GM19468 (cell line): ENCODE data around the gene AQP2.

Experiments used
- ATAC-seq: cut with Tn5 transposase; IDR thresholded peaks from one replicate; pipeline ENCODE4 v1.9.1; 2021; ENCODE audit warnings: mild to moderate bottlenecking, moderate library complexity, moderate number of reproducible peaks; ENCODE audit not compliant: unreplicated experiment; ENCODE audit errors: extremely low read depth

The AQP2 gene

GRCh38 chr12:49920241-49920914 lies 30.2 kb upstream of the AQP2 start:
- no peak for ATAC-seq

GRCh38 chr12:49920915-49921286 lies 29.6 kb upstream of the AQP2 start:
- ATAC-seq = no peak

- ATAC-seq = no peak
These were observed 29.2 kb upstream of the AQP2 start for GRCh38 chr12:49921299-49921698.

- no peak for ATAC-seq
These were observed 28.6 kb upstream of the AQP2 start for GRCh38 chr12:49921936-49922335.

GRCh38 chr12:49922349-49923034 lies 28.0 kb upstream of the AQP2 start:
- no peak for ATAC-seq

GRCh38 chr12:49923035-49923644 lies 27.4 kb upstream of the AQP2 start:
- no peak for ATAC-seq

- ATAC-seq = no peak
These were observed 26.5 kb upstream of the AQP2 start for GRCh38 chr12:49923880-49924556.

- ATAC-seq = no peak
These were observed 25.8 kb upstream of the AQP2 start for GRCh38 chr12:49924628-49925246.

- no peak for ATAC-seq
These were observed 24.9 kb upstream of the AQP2 start for GRCh38 chr12:49925433-49926204.

- ATAC-seq = no peak
These were observed 22.1 kb upstream of the AQP2 start for GRCh38 chr12:49928471-49928870.

- ATAC-seq = no peak
These were observed 21.0 kb upstream of the AQP2 start for GRCh38 chr12:49929581-49929980.

GRCh38 chr12:49930515-49931288 lies 19.8 kb upstream of the AQP2 start:
- no peak for ATAC-seq

- ATAC-seq = no peak
These were observed 18.5 kb upstream of the AQP2 start for GRCh38 chr12:49932023-49932422.

- no peak for ATAC-seq
These were observed 17.9 kb upstream of the AQP2 start for GRCh38 chr12:49932533-49933130.

GRCh38 chr12:49933796-49934195 lies 16.7 kb upstream of the AQP2 start:
- no peak for ATAC-seq

GRCh38 chr12:49934505-49934904 lies 16.0 kb upstream of the AQP2 start:
- no peak for ATAC-seq

- ATAC-seq = no peak
These were observed 13.6 kb upstream of the AQP2 start for GRCh38 chr12:49936925-49937324.

GRCh38 chr12:49937639-49938300 lies 12.8 kb upstream of the AQP2 start:
- no peak for ATAC-seq
